GM08714 (cell line): ENCODE data around the gene RAD50.

Experiments
- H3K4me3 ChIP-seq: fragments of 200-500 bp; sonication (Bioruptor generic); 2 replicates; pipeline ENCODE4 v1.5.1; 2014; ENCODE audit warnings: mild to moderate bottlenecking, low read length, inconsistent platforms
- ZNF274 ChIP-seq: IDR thresholded peaks from 2 replicates; pipeline ENCODE4 v1.6.1; 2012; ENCODE audit warnings: mild to moderate bottlenecking, low read depth, low read length

The RAD50 gene

GRCh38 chr5:132658381-132659302 lies 101.9 kb downstream of the RAD50 start:
- TF ChIP-seq ZNF274 = no peak
- H3K4me3 ChIP-seq = no peak overlapping the region

DNA sequence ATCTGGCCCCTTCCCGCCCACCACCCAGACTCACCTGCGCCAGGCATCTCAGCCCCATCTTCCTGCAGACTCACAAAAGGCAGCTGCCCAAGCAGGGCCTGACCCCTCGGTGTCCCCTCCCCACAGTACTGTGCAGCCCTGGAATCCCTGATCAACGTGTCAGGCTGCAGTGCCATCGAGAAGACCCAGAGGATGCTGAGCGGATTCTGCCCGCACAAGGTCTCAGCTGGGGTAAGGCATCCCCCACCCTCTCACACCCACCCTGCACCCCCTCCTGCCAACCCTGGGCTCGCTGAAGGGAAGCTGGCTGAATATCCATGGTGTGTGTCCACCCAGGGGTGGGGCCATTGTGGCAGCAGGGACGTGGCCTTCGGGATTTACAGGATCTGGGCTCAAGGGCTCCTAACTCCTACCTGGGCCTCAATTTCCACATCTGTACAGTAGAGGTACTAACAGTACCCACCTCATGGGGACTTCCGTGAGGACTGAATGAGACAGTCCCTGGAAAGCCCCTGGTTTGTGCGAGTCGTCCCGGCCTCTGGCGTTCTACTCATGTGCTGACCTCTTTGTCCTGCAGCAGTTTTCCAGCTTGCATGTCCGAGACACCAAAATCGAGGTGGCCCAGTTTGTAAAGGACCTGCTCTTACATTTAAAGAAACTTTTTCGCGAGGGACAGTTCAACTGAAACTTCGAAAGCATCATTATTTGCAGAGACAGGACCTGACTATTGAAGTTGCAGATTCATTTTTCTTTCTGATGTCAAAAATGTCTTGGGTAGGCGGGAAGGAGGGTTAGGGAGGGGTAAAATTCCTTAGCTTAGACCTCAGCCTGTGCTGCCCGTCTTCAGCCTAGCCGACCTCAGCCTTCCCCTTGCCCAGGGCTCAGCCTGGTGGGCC lies 103.1 kb downstream of the RAD50 start:
- TF ChIP-seq ZNF274 = no peak
- no peak overlapping the region for H3K4me3 ChIP-seq

- no peak for TF ChIP-seq ZNF274
These were observed 104.6 kb downstream of the RAD50 start for GRCh38 chr5:132661231-132662003.

GRCh38 chr5:132662004-132662401 lies 105.2 kb downstream of the RAD50 start:
- H3K4me3 ChIP-seq = no peak overlapping the region
- no peak for TF ChIP-seq ZNF274

More at GRCh38 chr5:132661231-132662003, 104.6 kb downstream of the RAD50 start:
- no peak overlapping the region for H3K4me3 ChIP-seq

GRCh38 chr5:132662925-132663770 lies 106.4 kb downstream of the RAD50 start:
- H3K4me3 ChIP-seq = no peak overlapping the region; the same call in 1 of the 2 replicates
- no peak for TF ChIP-seq ZNF274

DNA sequence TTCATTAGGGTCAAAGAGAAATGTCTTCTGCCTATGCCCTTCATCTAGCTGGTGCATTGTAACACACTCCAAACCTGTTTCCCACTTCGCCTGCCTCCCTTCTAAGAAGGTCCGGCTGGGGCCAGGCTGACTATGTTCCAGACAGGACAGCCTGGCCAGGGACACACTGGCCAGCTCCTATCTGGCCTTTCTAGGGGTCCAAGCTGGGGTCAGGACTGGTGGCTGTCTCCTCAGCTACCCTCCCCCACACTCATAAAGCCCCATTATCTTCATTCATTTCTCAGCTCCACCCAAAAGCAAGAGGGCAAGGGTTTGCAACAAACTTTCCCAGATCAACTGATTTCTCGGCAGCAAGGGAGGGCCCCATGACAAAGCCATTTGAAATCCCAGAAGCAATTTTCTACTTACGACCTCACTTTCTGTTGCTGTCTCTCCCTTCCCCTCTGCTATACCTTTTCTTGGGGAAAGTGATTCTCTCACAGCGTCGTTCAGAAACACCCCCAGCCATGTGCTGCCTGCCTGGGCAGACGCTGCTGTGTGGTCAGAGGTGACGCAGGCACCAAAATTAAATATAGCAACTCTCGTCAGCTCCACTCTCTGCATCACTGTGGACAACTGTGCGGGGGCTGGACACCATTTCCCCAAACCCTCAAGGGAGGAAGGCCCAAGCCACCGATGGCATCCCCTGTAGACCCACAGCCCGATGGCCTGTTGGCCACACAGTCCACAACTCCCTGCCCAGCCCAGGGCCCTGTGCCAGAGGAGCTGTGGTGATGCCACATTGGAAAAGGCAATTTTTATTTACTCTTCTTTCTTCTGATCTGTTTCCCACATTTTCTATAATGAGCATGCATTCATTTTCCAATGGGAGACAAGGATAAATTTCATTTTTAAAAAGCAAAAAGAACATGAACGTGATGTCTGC lies 107.3 kb downstream of the RAD50 start:
- TF ChIP-seq ZNF274 = no peak
- no peak overlapping the region; the same call in 1 of the 2 replicates for H3K4me3 ChIP-seq

GRCh38 chr5:132664696-132665209 lies 108.0 kb downstream of the RAD50 start:
- no peak for TF ChIP-seq ZNF274
- no peak overlapping the region for H3K4me3 ChIP-seq

DNA sequence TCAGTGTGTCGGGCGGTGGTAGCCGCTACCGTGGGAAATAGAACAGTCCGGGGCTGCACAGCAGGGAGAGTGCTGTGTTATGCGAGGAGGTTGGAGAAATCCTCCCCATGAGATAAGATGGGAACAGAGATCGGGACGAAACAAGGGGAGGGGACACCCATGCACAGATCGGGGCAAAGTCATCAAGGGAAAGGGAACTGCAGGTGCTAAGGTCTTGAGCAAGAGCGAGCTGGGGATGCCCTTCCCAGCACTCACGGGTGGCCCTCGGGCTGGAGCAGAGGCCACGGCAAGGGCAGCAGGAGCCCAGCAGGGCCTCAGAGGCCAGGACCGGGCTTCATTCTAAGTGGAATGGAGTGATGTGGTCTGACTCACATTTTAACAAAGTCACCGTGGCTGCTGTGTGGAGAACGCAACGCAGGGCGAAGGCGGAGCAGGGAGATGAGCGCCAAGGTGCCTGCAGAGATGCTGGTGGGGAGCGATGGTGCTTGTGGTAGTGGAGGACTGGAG lies 108.8 kb downstream of the RAD50 start:
- TF ChIP-seq ZNF274 = no peak
- H3K4me3 ChIP-seq = no peak overlapping the region

DNA sequence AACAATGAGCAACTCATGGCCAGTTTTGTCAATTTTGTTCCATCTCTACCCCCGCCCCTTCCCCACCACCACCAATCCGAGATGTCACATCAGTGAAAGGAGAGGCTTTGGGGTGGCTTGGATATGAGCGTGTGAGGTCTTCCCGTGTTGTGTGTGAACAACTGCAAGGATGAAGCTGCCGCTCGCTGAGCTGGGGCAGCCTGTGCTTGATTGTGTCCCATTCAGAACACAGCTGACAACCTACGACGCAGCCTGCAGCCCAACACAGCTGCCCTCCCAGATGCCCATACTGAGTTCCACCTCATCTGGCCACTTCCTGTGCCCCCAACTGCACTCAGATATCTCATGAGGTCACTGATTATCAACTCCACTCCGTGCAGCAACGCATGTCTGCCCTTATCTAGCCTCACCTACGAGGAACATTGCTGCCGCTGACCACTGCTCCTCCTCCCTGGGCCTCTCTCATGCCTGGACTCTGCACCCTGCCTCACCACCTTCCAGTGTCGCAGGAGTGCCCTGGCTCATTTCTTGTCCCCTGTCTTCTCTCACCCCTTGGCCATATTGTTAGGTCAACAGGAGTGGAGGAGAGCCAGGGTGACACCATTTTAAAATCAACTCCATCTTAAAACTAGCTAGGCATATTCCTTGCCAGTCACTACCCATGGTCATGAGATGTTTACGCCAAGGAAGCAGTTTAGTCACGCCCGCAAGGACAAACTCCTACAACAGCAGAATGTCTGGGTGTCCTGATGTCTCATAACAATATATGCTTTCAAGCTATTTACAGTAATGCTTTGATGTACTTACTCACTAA lies 109.7 kb downstream of the RAD50 start:
- H3K4me3 ChIP-seq = no peak overlapping the region
- no peak for TF ChIP-seq ZNF274

DNA sequence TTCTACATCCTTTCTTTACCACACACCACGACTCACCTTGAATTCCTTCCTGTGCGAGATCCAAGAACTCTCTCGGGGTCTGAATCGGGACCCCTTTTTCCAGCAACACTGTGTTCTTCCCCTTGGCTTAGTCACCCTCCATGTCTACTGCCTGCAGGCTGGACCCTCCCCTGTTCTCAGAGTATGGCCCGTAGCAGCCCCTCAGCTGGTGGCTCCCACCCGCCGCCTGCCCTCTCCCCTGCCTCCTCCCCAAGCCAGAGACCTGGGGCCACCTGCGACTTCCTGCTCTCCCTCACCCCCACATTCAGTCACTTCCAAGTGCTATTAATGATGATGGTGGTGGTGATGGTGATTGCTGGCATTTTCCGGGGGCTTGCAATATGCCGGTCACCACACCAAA lies 110.5 kb downstream of the RAD50 start:
- no peak overlapping the region for H3K4me3 ChIP-seq
- no peak for TF ChIP-seq ZNF274

- no peak overlapping the region for H3K4me3 ChIP-seq
- no peak for TF ChIP-seq ZNF274
These were observed 111.3 kb downstream of the RAD50 start for GRCh38 chr5:132667761-132668705.
